ENCODE results near the gene KLF17. TPM values are rescaled to one million over a fixed set of nuclear protein-coding genes. Genes with fewer than 3 reads are reported as not detected.

KLF17 gene
- total and polyA plus RNA-seq, 2 donors from 2014 or later: not detected

GRCh38 chr1:44094047-44094446, 24.6 kb upstream of the KLF17 start:
- DNase-seq: no peak
- H3K36me3 ChIP-seq (ENCODE audit: control insufficient read depth in 2 of 3, insufficient read depth in 3 of 3, low read length in 3 of 3): no peaks in the 10 kb centered on the region
- H3K9ac ChIP-seq (ENCODE audit: low read length in 3 of 3): no peak overlapping the region
- no peak overlapping the region for H3K4me3 ChIP-seq (ENCODE audit: low read length in 3 of 3)
- H3K9me3 ChIP-seq (ENCODE audit: control insufficient read depth in 2 of 3, insufficient read depth in 1 of 3, low read length in 3 of 3): peaks cover 0 to 4% (median 0%) of the 10 kb centered on the region in 3 donors
- intact Hi-C loops (cut with DNase I): no loop called here
- no peak for FAIRE-seq
- no peak overlapping the region for H3K27ac ChIP-seq (ENCODE audit: low read depth in 2 of 2, low read length in 2 of 2)
- TF ChIP-seq, protein P1, sequence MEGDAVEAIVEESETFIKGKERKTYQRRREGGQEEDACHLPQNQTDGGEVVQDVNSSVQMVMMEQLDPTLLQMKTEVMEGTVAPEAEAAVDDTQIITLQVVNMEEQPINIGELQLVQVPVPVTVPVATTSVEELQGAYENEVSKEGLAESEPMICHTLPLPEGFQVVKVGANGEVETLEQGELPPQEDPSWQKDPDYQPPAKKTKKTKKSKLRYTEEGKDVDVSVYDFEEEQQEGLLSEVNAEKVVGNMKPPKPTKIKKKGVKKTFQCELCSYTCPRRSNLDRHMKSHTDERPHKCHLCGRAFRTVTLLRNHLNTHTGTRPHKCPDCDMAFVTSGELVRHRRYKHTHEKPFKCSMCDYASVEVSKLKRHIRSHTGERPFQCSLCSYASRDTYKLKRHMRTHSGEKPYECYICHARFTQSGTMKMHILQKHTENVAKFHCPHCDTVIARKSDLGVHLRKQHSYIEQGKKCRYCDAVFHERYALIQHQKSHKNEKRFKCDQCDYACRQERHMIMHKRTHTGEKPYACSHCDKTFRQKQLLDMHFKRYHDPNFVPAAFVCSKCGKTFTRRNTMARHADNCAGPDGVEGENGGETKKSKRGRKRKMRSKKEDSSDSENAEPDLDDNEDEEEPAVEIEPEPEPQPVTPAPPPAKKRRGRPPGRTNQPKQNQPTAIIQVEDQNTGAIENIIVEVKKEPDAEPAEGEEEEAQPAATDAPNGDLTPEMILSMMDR (IDR thresholded peaks at IDR 0.05; ENCODE audit: borderline replicate concordance, extremely low read depth, insufficient read depth): no peak
- H3K27me3 ChIP-seq (ENCODE audit: control insufficient read depth, insufficient read depth, low read length): no peaks in the 10 kb centered on the region
- H3K4me1 ChIP-seq (ENCODE audit: control insufficient read depth in 2 of 3, insufficient read depth in 2 of 3, low read depth in 1 of 3, low read length in 3 of 3): no peaks in the 10 kb centered on the region

- Histone ChIP-seq H3K4me3 (ENCODE audit: low read length in 3 of 3) (no peak overlapping the region), H3K27ac (ENCODE audit: low read depth in 2 of 2, low read length in 2 of 2) (no peak overlapping the region), H3K4me1 (ENCODE audit: control insufficient read depth in 2 of 3, insufficient read depth in 2 of 3, low read depth in 1 of 3, low read length in 3 of 3) (peaks cover 0 to 2% (median 0%) of the 10 kb centered on the region in 3 donors), H3K9ac (ENCODE audit: low read length in 3 of 3) (no peak overlapping the region), H3K27me3 (ENCODE audit: control insufficient read depth, insufficient read depth, low read length) (no peaks in the 10 kb centered on the region), H3K9me3 (ENCODE audit: control insufficient read depth in 2 of 3, insufficient read depth in 1 of 3, low read length in 3 of 3) (no peaks in the 10 kb centered on the region), H3K36me3 (ENCODE audit: control insufficient read depth in 2 of 3, insufficient read depth in 3 of 3, low read length in 3 of 3) (no peaks in the 10 kb centered on the region)
- DNase-seq (no peak), FAIRE-seq (no peak)
- TF ChIP-seq, protein P1 (IDR thresholded peaks at IDR 0.05; ENCODE audit: borderline replicate concordance, extremely low read depth, insufficient read depth): no peak
- intact Hi-C loops (cut with DNase I): no loop called here
Measured at GRCh38 chr1:44100183-44100868, 18.3 kb upstream of the KLF17 start.

GRCh38 chr1:44101328-44101727, 17.3 kb upstream of the KLF17 start:
- DNase-seq (no peak), FAIRE-seq (no peak)
- Histone ChIP-seq H3K27me3 (ENCODE audit: control insufficient read depth, insufficient read depth, low read length) (no peaks in the 10 kb centered on the region), H3K9me3 (ENCODE audit: control insufficient read depth in 2 of 3, insufficient read depth in 1 of 3, low read length in 3 of 3) (no peaks in the 10 kb centered on the region), H3K4me1 (ENCODE audit: control insufficient read depth in 2 of 3, insufficient read depth in 2 of 3, low read depth in 1 of 3, low read length in 3 of 3) (peaks cover 0 to 2% (median 0%) of the 10 kb centered on the region in 3 donors), H3K36me3 (ENCODE audit: control insufficient read depth in 2 of 3, insufficient read depth in 3 of 3, low read length in 3 of 3) (no peaks in the 10 kb centered on the region), H3K4me3 (ENCODE audit: low read length in 3 of 3) (no peak overlapping the region), H3K27ac (ENCODE audit: low read depth in 2 of 2, low read length in 2 of 2) (no peak overlapping the region), H3K9ac (ENCODE audit: low read length in 3 of 3) (no peak overlapping the region)
- intact Hi-C loops (cut with DNase I): no loop called here
- TF ChIP-seq, protein P1 (IDR thresholded peaks at IDR 0.05; ENCODE audit: borderline replicate concordance, extremely low read depth, insufficient read depth): no peak
